IPS-11a (cell line): ENCODE data around the gene CYP1A2.
"Not testable (repeated sequence)": the region's sequence is repeated elsewhere in the genome, so short reads cannot be mapped to it uniquely, and the experiment has no call there.

Source experiments
- H3K4me3 ChIP-seq: one replicate; pipeline ENCODE4 v1.5.1; 2013; ENCODE audit warnings: low read depth, low read length, control low read depth

Gene CYP1A2

DNA sequence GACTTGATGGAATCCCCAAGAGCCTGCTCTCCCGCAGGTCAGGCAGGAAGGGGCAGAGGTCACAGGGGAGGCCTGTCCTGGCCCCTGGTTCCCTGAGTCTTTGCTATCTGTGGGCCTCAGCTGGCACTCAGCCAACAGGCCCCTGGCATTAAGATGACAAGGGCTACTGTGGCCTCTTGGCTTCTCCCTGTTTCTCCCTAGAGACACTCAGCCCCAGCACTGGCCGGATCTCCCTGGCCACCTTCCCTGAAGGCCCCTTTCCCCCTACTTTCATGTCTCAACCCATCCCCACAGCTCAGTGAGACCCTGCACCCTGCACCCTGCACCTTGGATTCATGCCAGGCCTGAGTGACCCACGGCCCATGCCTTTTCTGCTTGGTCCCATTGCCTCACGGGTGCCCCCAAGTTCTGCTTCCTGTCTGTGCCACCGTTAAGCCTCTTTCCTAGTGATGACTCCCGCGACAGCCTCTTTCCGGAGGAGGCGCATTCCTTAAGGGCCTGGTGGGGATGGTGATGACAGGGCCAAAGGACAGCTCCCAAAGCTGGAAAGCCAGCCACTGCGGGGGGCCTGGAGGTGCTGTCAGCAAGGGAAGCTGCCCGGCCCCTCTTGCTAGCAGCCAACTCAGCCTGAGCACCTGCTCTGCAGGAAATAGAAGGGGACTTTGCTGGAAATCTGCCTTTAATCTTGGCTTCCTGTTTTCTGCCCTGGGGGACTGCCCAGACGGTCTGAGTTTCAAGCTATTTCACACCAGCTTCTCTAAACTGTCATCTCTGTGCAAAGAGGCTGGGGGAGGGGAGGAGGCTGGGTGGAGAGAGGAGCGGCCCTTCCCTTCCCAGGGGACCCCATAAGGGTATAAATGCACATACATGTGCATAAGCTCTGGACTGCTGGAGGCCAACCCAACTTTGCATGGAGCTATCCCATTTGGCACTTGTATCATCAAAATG is 28.4 kb downstream of the CYP1A2 start:
- H3K4me3 ChIP-seq: no peak overlapping the region

DNA sequence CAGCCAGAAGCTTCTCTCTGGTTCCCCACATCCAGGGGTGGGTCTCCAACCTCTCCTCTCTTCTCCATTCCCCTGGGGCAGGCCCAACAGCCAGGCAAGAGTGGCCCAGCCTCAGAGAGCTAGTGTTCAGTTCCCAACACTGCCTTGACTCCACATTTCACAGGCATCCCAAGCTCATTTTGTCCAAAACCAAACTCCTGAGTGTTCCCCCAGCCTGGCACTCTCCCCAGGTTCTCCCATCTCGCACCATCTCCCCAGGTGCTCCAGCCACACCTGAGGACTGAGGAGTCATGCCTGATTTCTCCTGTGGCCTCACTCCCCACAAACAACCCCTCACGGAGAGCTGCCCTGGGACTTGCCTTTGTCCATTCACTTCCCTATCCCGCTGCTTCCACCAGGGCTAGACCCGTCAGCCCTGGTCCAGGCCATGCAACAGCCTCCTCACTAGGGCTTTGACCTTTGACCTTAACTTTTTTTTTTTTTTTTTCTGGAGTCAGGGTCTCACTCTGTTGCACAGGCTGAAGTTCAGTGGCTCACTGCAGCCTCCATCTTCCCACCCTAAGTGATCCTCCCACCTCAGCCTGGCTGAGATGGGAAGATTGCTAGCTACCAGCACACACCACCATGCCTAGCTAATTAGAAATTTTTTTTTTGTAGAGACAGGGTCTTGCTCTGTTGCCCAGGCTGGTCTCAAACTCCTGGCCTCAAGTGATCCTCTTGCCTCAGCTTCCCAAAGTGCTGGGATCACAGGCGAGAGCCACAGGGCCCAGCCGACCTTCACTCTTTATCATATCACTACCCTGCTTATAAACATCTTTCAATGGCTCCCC is 29.3 kb downstream of the CYP1A2 start:
- no peak overlapping the region for H3K4me3 ChIP-seq

GRCh38 chr15:74778599-74778970 is 29.9 kb downstream of the CYP1A2 start:
- H3K4me3 ChIP-seq: no peak overlapping the region

DNA sequence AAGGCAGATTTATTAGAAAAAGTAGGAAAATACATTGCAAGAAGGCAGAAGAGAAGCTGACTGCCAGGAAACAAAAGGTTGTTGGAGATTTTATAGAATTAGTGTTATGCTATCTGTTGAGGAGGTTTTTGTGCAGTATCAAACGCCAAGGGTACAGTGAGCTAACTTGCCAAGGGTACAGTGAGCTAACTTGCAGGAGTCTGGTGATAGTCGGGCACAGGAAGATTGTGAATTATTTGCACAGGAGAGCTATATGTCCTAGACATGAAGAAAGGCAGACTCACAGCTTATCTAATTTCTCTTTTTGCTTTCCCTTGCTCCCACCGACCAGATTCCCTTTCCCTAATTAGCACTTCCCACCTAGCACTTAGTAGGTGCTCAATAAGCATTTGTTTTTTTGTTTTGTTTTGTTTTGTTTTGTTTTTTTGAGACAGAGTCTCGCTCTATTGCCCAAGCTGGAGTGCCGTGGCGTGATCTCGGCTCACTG is 30.6 kb downstream of the CYP1A2 start:
- H3K4me3 ChIP-seq: no peak overlapping the region

DNA sequence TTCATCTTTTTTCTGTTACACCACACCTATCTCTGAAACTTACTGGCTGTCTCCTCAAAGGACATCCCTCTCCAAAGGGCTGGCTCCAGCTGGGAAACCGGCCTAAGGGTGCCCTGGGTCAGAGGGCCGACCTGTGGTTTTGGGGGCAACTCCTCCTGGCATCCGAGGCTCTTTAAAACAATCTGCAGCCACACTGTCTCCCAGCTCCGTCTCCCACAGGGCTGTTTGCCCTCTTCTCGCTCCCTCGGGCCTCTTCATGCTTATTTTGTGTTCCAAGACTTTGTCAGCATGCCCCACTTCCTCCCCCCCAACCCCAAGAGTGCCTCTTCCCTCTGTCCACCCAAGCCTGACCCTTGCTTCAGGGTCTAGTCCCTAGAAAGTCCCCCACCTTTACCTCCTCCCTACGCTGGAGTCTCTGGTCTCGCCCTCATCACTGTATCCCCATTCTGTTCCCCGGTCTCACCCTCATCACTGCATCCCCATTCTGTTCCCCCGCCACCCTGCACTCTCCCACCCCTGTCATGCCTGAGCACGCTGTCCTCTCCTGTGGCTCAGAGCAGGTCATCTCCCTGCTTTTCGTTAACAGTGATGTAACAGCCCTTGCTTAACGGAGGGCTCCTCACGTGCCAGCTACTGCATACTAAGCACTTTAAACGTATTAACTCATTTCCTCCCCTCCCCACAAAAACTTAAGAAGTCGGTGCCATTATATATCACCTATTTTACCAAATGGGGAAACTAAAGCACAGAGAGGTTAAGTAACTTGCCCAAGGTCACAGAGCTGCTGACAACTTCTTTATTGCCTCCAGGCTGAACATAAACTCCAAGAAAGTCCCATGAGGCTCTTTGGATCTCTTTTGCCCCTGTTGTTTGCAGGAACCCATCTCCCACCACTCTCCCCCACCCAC is 32.1 kb downstream of the CYP1A2 start:
- H3K4me3 ChIP-seq: no peak overlapping the region

DNA sequence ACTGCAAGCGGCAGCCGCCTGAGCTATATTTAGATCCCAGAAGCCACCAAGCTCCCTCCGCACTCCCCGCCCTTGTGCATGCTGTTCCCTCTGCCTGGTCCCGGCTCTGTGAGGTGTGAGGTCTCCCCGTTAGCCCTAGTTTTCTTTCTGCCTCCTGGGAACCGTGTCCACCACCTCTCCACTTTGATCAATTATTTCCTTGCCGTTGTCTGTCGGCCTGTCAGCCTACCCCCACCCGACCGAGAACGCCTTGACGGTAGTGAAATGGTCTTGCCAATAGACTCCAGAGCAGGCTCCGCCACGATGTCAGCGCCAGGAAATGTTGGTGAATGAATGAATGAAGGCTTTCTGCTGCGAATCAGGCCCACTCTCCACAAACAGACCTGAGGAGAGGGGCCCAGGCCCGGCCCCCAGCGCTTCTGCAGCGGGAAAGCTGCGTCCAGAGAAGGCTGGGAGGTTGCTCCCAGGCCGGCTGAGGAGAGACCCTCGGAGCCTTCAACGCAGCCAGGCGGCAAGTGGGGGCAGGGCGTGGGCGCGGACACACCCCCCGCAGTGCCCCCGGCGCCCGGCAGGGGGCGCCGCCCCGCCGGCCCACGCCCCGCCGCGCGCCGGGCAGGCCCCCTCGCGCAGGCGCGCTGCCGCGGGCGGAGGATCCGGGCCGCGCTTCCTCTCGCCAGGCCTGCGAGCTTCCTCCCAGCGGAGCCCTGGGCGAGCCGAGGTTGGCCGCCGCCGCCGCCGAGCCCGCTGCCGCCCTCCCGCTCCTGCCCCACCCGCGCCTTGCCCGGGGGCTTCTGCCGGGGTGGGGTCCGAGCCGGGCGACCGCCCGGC is 33.0 kb downstream of the CYP1A2 start, which contains the start of gene CSK:
TSS of gene CSK (plus strand) at position 650 of the 828 bp plus-strand sequence. CDS start 16,218 bp downstream, outside the sequence.
- peak within 1 kb of the TSS; percentile 66 for H3K4me3 ChIP-seq

DNA sequence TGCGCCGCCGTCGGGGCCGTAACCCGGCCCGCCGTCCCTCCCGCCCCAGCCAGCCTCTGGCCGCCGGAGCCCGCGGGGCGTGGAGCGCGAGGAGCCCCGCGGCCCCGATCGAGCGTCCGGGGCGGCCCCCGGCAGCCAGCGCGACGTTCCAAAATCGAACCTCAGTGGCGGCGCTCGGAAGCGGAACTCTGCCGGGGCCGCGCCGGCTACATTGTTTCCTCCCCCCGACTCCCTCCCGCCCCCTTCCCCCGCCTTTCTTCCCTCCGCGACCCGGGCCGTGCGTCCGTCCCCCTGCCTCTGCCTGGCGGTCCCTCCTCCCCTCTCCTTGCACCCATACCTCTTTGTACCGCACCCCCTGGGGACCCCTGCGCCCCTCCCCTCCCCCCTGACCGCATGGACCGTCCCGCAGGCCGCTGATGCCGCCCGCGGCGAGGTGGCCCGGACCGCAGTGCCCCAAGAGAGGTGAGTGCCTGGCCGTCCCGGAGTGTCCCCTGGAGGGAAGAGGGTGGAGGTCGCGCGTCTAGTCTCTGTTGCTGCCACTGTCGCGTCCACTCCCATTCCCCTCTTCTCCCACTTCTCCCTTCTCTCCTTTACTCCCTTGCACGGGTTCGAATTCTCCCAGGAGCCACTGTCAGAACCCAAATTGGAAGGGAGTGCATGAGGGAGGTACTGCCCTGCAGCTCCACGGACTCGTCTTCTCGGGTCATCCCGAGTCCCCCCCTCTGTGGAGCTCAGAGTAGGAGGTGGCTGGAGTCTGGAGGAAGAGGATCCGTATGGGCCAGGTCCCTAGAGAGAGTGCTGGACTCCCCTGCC is 33.8 kb downstream of the CYP1A2 start:
- H3K4me3 ChIP-seq: peak overlapping the region; percentile 66

- H3K4me3 ChIP-seq: peak overlapping the region; percentile 66
Measured at GRCh38 chr15:74783072-74783807, 34.6 kb downstream of the CYP1A2 start.

- no peak overlapping the region for H3K4me3 ChIP-seq
Measured at GRCh38 chr15:74783808-74784175, 35.1 kb downstream of the CYP1A2 start.

- H3K4me3 ChIP-seq: no peak overlapping the region
Measured at GRCh38 chr15:74784426-74785193, 36.0 kb downstream of the CYP1A2 start.

- no peak overlapping the region for H3K4me3 ChIP-seq
Measured at GRCh38 chr15:74785194-74786032, 36.8 kb downstream of the CYP1A2 start.

DNA sequence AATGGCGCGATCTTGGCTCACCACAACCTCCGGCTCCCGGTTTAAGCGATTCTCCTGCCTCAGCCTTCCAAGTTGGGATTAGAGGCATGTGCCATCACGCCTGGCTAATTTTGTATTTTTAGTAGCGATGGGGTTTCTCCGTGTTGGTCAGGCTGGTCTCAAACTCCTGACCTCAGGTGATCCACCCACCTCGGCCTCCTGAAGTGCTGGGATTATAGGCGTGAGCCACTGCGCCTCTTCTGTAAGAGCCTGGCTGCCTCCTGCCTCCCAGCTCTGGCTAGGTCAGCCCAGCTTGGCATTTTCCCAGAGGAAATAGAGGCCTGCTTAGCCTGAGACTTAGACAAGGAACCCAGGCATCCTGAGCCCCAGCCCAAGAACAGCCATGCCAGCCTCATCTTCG is 37.4 kb downstream of the CYP1A2 start:
- not testable (repeated sequence) for H3K4me3 ChIP-seq

GRCh38 chr15:74786551-74787165 is 38.0 kb downstream of the CYP1A2 start:
- no peak overlapping the region for H3K4me3 ChIP-seq

GRCh38 chr15:74787251-74788041 is 38.8 kb downstream of the CYP1A2 start:
- no peak overlapping the region for H3K4me3 ChIP-seq

DNA sequence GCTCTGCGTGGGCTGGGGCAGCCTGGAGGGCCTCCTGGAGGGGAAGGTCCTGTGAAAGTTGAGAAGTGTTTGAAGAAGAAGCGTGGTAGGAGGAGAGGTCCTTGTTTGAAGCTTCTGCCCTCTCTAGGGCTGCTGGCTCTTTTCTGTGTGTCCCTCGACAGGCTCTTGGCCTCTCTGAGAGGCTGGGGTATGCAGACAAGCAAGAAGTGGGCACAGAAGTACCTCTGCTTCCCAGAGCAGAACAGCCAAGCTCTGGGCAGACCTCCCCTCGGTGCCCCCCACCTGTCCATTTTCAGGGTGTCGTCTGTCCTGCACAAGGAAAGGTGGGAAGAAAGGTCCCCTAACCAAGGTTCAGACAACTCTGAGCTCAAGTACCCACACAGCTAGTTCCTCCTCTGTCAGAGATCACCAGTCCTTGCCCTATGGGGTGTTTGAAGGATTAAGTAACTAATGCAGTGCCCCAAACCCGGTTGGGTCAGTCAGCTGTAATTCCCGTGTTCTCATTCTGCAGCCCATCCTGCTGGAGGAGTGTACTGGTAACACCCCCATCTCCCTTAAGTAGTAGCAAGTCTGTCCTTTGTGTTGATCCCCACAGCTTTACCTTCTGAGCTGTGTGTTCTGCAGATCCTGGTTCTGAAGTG is 39.5 kb downstream of the CYP1A2 start:
- H3K4me3 ChIP-seq: no peak overlapping the region
